Liver (tissue), 9 donors: Measurements from ENCODE around the gene PALM3. TPM values are rescaled to one million over a fixed set of nuclear protein-coding genes. Genes with fewer than 3 reads are reported as not detected.

Source experiments
- DNase-seq: peaks from one replicate; pipeline ENCODE4 v3.0.0-alpha.2; 2017; ENCODE audit warnings: low spot score
- H3K27ac ChIP-seq, 2 donors: one replicate each; pipeline ENCODE4 v1.7.0; 2013; ENCODE audit warnings: inconsistent platforms in 2 of 2, low read length in 2 of 2, control low read depth in 1 of 2, low read depth in 1 of 2, mild to moderate bottlenecking in 1 of 2
- H3K27me3 ChIP-seq, 4 donors: one replicate each; pipeline versions ENCODE4 v1.6.1 to v1.7.0; 2013; ENCODE audit warnings: low read length in 3 of 4, inconsistent platforms in 1 of 4, mild to moderate bottlenecking in 1 of 4, moderate library complexity in 1 of 4; ENCODE audit not compliant: control insufficient read depth in 4 of 4, insufficient read depth in 4 of 4
- H3K36me3 ChIP-seq, 4 donors: one replicate each; pipeline versions ENCODE4 v1.6.1 to v1.7.0; 2013; ENCODE audit warnings: low read length in 3 of 4, mild to moderate bottlenecking in 3 of 4, low read depth in 1 of 4, moderate library complexity in 1 of 4; ENCODE audit not compliant: control insufficient read depth in 4 of 4, insufficient read depth in 3 of 4
- H3K4me1 ChIP-seq, 4 donors: one replicate each; pipeline versions ENCODE4 v1.6.1 to v1.7.0; 2013; ENCODE audit warnings: low read length in 3 of 4, mild to moderate bottlenecking in 3 of 4, moderate library complexity in 1 of 4; ENCODE audit not compliant: control insufficient read depth in 4 of 4, insufficient read depth in 4 of 4
- H3K4me3 ChIP-seq, 3 donors: one replicate each; pipeline versions ENCODE4 v1.6.1 to v1.7.0; 2013; ENCODE audit warnings: low read length in 3 of 3, control low read depth in 1 of 3, low read depth in 1 of 3, mild to moderate bottlenecking in 1 of 3
- H3K9ac ChIP-seq, 2 donors: one replicate each; pipeline ENCODE4 v1.7.0; 2013; ENCODE audit warnings: low read length in 2 of 2, mild to moderate bottlenecking in 2 of 2, moderate library complexity in 2 of 2, control low read depth in 1 of 2, low read depth in 1 of 2
- H3K9me3 ChIP-seq, 4 donors: one replicate each; pipeline versions ENCODE4 v1.6.1 to v1.7.0; 2013; ENCODE audit warnings: low read length in 3 of 4; ENCODE audit not compliant: control insufficient read depth in 4 of 4
- ATF3 ChIP-seq: IDR thresholded peaks from 2 replicates; pipeline ENCODE4 v1.6.1; 2016; ENCODE audit warnings: antibody characterized with exemption
- CTCF ChIP-seq: fragments of 150-350 bp; IDR thresholded peaks from 2 replicates; pipeline ENCODE4 v1.5.1; 2017; ENCODE audit warnings: improper control_type of control experiment, low read depth, low read length; ENCODE audit not compliant: missing input control
- EGR1 ChIP-seq, 2 donors: IDR thresholded peaks; 2 replicates each; pipeline ENCODE4 v1.6.1; 2016 to 2018; ENCODE audit warnings: antibody characterized with exemption in 2 of 2, low read depth in 2 of 2
- FOXA1 ChIP-seq: IDR thresholded peaks from 2 replicates; pipeline ENCODE4 v1.6.1; 2016; ENCODE audit warnings: antibody characterized with exemption
- FOXA2 ChIP-seq: IDR thresholded peaks from 2 replicates; pipeline ENCODE4 v1.6.1; 2016; ENCODE audit warnings: antibody characterized with exemption
- GABPA ChIP-seq, 2 donors: IDR thresholded peaks in 1 of 2; conservative IDR thresholded peaks in 1 of 2; 2 replicates each; pipeline ENCODE4 v1.6.1; 2016; ENCODE audit warnings: antibody characterized with exemption in 2 of 2, mild to moderate bottlenecking in 1 of 2, moderate library complexity in 1 of 2
- HNF4A ChIP-seq, 2 donors: conservative IDR thresholded peaks; 2 replicates each; pipeline ENCODE4 v1.6.1; 2016; ENCODE audit warnings: antibody characterized with exemption in 2 of 2, mild to moderate bottlenecking in 2 of 2
- HNF4G ChIP-seq: IDR thresholded peaks from 2 replicates; pipeline ENCODE4 v1.6.1; 2016; ENCODE audit warnings: antibody characterized with exemption
- JUND ChIP-seq, 2 donors: IDR thresholded peaks; 2 replicates each; pipeline ENCODE4 v1.6.1; 2016; ENCODE audit warnings: antibody characterized with exemption in 2 of 2
- NR2F2 ChIP-seq: IDR thresholded peaks from 2 replicates; pipeline ENCODE4 v1.6.1; 2016; ENCODE audit warnings: antibody characterized with exemption
- RAD21 ChIP-seq, 2 donors: IDR thresholded peaks; 2 replicates each; pipeline ENCODE4 v1.6.1; 2016; ENCODE audit warnings: antibody characterized with exemption in 2 of 2, mild to moderate bottlenecking in 2 of 2
- REST ChIP-seq: IDR thresholded peaks from 2 replicates; pipeline ENCODE4 v1.6.1; 2016; ENCODE audit warnings: antibody characterized with exemption, mild to moderate bottlenecking
- RXRA ChIP-seq, 2 donors: IDR thresholded peaks; 2 replicates each; pipeline ENCODE4 v1.6.1; 2017 to 2018; ENCODE audit warnings: antibody characterized with exemption in 2 of 2, mild to moderate bottlenecking in 1 of 2
- SP1 ChIP-seq: IDR thresholded peaks from 2 replicates; pipeline ENCODE4 v1.6.1; 2018; ENCODE audit warnings: antibody characterized with exemption, mild to moderate bottlenecking
- TAF1 ChIP-seq: conservative IDR thresholded peaks from 2 replicates; pipeline ENCODE4 v1.6.1; 2016; ENCODE audit warnings: antibody characterized with exemption, mild to moderate bottlenecking
- YY1 ChIP-seq: IDR thresholded peaks from 2 replicates; pipeline ENCODE4 v1.6.1; 2016; ENCODE audit warnings: antibody characterized with exemption, mild to moderate bottlenecking
- WGBS: extraction: QIAGEN DNeasy Blood & Tissue Kit; methylation state at CpG from one replicate; pipeline ENCODE4 v1.1.7; 2013; 5-methylcytosine and 5-hydroxymethylcytosine counted together
- polyA plus RNA-seq, 2 donors: library from polyadenylated mRNA; stranded (reverse) in 1 of 2; unstranded in 1 of 2; fragments of 200-250 nt in 1 of 2; fragments of >200 nt in 1 of 2; fragmentation: Nextera tagmentation in 1 of 2; extraction: Ambion mirVana in 1 of 2; gene quantifications; one replicate each; pipeline versions ENCODE4 v1.2.1 to v1.2.3, GENCODE V29; 2013 to 2015
- total RNA-seq, 2 donors: library from RNA; depleted of rRNA; stranded (reverse); fragments of >200 nt; gene quantifications; one replicate each; pipeline ENCODE4 v1.2.3, GENCODE V29; 2014
- TF ChIP-seq, protein P1 (sequence below): IDR thresholded peaks from 2 replicates; pipeline ENCODE4 v1.6.1; 2016; ENCODE audit warnings: antibody characterized with exemption
- TF ChIP-seq, protein P2 (sequence below): IDR thresholded peaks from 2 replicates; pipeline ENCODE4 v1.6.1; 2016; ENCODE audit warnings: antibody characterized with exemption
- donor health status: healthy.
- donor health status: healthy.
- donor health status: healthy.
- donor health status: healthy.
- donor health status: healthy.

The PALM3 gene
- total and polyA plus RNA-seq, 4 donors: 1.4 to 17.9 (median 5.9) TPM

GRCh38 chr19:14050512-14050911 is 11.4 kb downstream of the PALM3 start:
- no peaks in the 10 kb centered on the region for H3K9me3 ChIP-seq
- H3K36me3 ChIP-seq: peaks cover 2 to 17% (median 7%) of the 10 kb centered on the region in 4 donors
- no peak overlapping the region for H3K27ac ChIP-seq
- no peak for TF ChIP-seq REST
- no peak for TF ChIP-seq SP1
- TF ChIP-seq TAF1: no peak
- no peak for TF ChIP-seq FOXA2
- TF ChIP-seq GABPA (IDR thresholded peaks at IDR 0.05 in 1 of 2, conservative IDR thresholded peaks at IDR 0.05 in 1 of 2): no peak
- no peak for TF ChIP-seq EGR1 (IDR thresholded peaks at IDR 0.05; ENCODE audit: low read depth in 2 of 2)
- TF ChIP-seq HNF4G: no peak
- no peak for TF ChIP-seq CTCF
- no peak for TF ChIP-seq ATF3
- no peak for TF ChIP-seq FOXA1
- TF ChIP-seq, protein P1, sequence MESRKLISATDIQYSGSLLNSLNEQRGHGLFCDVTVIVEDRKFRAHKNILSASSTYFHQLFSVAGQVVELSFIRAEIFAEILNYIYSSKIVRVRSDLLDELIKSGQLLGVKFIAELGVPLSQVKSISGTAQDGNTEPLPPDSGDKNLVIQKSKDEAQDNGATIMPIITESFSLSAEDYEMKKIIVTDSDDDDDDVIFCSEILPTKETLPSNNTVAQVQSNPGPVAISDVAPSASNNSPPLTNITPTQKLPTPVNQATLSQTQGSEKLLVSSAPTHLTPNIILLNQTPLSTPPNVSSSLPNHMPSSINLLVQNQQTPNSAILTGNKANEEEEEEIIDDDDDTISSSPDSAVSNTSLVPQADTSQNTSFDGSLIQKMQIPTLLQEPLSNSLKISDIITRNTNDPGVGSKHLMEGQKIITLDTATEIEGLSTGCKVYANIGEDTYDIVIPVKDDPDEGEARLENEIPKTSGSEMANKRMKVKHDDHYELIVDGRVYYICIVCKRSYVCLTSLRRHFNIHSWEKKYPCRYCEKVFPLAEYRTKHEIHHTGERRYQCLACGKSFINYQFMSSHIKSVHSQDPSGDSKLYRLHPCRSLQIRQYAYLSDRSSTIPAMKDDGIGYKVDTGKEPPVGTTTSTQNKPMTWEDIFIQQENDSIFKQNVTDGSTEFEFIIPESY: no peak
- TF ChIP-seq RXRA (IDR thresholded peaks at IDR 0.05): no peak
- no peak for TF ChIP-seq YY1
- no peak for TF ChIP-seq JUND (IDR thresholded peaks at IDR 0.05)
- no peak for TF ChIP-seq HNF4A (conservative IDR thresholded peaks at IDR 0.05)
- TF ChIP-seq, protein P2, sequence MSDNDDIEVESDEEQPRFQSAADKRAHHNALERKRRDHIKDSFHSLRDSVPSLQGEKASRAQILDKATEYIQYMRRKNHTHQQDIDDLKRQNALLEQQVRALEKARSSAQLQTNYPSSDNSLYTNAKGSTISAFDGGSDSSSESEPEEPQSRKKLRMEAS: no peak
- TF ChIP-seq RAD21 (IDR thresholded peaks at IDR 0.05): no peak
- TF ChIP-seq NR2F2: no peak
- H3K4me1 ChIP-seq: no peaks in the 10 kb centered on the region
- WGBS: 98% methylated on average over 4 of the region's 4 CpGs
- H3K27me3 ChIP-seq: no peaks in the 10 kb centered on the region
- no peak for DNase-seq
- H3K9ac ChIP-seq: no peak overlapping the region
- H3K4me3 ChIP-seq: no peak overlapping the region
